PC-3 (cell line): ENCODE measurements around the gene MBNL1.

Experiments used
- CTCF ChIP-seq: fragments of 300-600 bp; sonication (generic); conservative IDR thresholded peaks from 2 replicates; pipeline ENCODE4 v1.5.1; 2017; ENCODE audit warnings: antibody characterized with exemption, low read depth, mild to moderate bottlenecking, low read length
- EZH2phosphoT487 ChIP-seq: fragments of 300-600 bp; sonication (generic); IDR thresholded peaks from 2 replicates; pipeline ENCODE4 v1.6.1; 2018; ENCODE audit warnings: mild to moderate bottlenecking, antibody characterized with exemption, low read length, borderline replicate concordance

- TF ChIP-seq CTCF, result no peak
- TF ChIP-seq EZH2phosphoT487, result no peak
These were observed 93.4 kb downstream of the MBNL1 start for GRCh38 chr3:152362086-152362485.
